Measurements from ENCODE around the gene CCNL1. TPM values are rescaled to one million over a fixed set of nuclear protein-coding genes. Genes with fewer than 3 reads are reported as not detected.
"Not testable (repeated sequence)": the region's sequence is repeated elsewhere in the genome, so short reads cannot be mapped to it uniquely, and the experiment has no call there.

Gene CCNL1
- total RNA-seq, 1 experiment from 2014 or later, result 114 TPM

DNA sequence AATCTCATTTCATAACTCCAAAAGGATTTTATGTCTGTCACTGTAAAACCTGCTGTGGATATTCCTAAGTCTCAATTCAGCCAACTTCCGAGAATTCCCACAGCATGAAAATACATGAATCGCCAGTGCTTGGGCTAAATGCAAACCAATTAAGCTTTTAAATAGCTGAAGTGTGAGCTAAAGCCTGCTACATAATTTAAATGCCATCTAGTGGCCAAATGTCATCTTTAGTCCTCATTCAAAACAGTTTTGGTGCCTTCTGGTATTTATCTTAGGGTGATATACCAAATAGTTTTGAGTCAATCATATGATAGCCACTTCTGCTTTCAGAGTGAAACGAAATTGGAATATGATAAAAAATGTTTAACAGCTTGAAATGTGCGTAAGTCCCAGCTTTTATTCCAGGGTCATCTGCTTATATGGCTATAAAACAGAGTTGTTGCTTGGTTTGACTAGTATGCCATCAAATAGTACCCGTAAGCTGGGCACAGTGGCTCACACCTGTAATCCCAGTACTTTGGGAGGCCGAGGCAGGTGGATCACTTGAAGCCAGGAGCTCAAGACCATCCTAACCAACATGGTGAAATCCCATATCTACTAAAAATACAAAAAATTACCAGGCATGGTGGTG is 41.8 kb upstream of the CCNL1 start:
- H3K4me1 Mint-ChIP-seq (ENCODE audit: low read depth, unreplicated experiment), result no peaks in the 10 kb centered on the region
- H3K9me3 Mint-ChIP-seq (ENCODE audit: unreplicated experiment), result no peaks in the 10 kb centered on the region
- ChIA-PET CTCF (interaction anchor here (0.6 to 1.4 kb wide), 12 partner anchors 11 to 1463 kb away, joined by 3 to 11 read pairs (median 3); partner anchors contain the start of gene CCNL1), POLR2A (interaction anchor here (1.0 kb wide), 2 partner anchors 27 to 41 kb away, joined by 6 to 9 read pairs; no protein-coding TSS in a partner anchor)
- intact Hi-C loops (cut with micrococcal nuclease; ENCODE audit: unreplicated experiment), result loop anchor here (1.0 to 10.0 kb wide), 4 partner anchors 26 to 1051 kb away; partner anchors contain the start of gene CCNL1
- no peak overlapping the region for H3K4me3 Mint-ChIP-seq (ENCODE audit: unreplicated experiment)
- H3K36me3 ChIP-seq (ENCODE audit: control insufficient read depth, insufficient read depth, low read length), result no peaks in the 10 kb centered on the region
- no TSS peak for BruUV-seq (replicated peaks)
- H3K27ac Mint-ChIP-seq (ENCODE audit: unreplicated experiment), result no peak overlapping the region
- TF ChIP-seq, protein P1, sequence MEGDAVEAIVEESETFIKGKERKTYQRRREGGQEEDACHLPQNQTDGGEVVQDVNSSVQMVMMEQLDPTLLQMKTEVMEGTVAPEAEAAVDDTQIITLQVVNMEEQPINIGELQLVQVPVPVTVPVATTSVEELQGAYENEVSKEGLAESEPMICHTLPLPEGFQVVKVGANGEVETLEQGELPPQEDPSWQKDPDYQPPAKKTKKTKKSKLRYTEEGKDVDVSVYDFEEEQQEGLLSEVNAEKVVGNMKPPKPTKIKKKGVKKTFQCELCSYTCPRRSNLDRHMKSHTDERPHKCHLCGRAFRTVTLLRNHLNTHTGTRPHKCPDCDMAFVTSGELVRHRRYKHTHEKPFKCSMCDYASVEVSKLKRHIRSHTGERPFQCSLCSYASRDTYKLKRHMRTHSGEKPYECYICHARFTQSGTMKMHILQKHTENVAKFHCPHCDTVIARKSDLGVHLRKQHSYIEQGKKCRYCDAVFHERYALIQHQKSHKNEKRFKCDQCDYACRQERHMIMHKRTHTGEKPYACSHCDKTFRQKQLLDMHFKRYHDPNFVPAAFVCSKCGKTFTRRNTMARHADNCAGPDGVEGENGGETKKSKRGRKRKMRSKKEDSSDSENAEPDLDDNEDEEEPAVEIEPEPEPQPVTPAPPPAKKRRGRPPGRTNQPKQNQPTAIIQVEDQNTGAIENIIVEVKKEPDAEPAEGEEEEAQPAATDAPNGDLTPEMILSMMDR (IDR thresholded peaks at IDR 0.05; ENCODE audit: insufficient read depth in 1 of 2, low read depth in 1 of 2, low read length in 1 of 2, severe bottlenecking in 1 of 2, unreplicated experiment in 1 of 2), result peak; percentile 45 to 55
- H3K4me1 ChIP-seq, result no peaks in the 10 kb centered on the region
- peak in 1 of 2 experiments; percentile 10 for DNase-seq
- H3K4me3 ChIP-seq (ENCODE audit: low read depth, low read length), result no peak overlapping the region
- no peaks in the 10 kb centered on the region for H3K9me3 ChIP-seq
- H3K27me3 Mint-ChIP-seq (ENCODE audit: insufficient read depth, unreplicated experiment), result no peaks in the 10 kb centered on the region
- no peaks in the 10 kb centered on the region for H3K36me3 Mint-ChIP-seq (ENCODE audit: insufficient read depth, unreplicated experiment)
- H3K27me3 ChIP-seq (replicated peaks; ENCODE audit: control insufficient read depth, insufficient read depth, low read length), result no peaks in the 10 kb centered on the region

DNA sequence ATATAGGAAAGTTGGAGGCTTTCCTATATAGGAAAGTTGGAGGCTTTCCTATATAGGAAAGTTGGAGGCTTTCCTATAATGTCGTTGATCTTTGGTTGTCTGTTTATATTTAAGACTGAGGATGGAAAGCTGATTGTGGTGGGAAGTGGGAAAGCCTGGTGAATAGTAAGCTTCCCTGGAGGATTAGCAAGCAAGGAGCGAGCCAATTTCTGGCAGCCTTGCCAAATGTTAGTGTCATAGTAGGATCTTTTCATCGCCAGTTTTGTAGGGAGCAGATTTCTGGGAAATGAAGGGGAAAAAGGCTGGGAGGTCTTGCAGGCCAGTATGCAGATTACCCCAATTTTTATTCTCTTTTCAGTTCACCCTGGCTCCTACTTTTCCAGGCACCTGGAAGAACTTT is 39.9 kb upstream of the CCNL1 start:
- no peaks in the 10 kb centered on the region for H3K4me1 Mint-ChIP-seq (ENCODE audit: low read depth, unreplicated experiment)
- Histone ChIP-seq H3K27me3 (replicated peaks; ENCODE audit: control insufficient read depth, insufficient read depth, low read length) (no peaks in the 10 kb centered on the region), H3K9me3 (no peaks in the 10 kb centered on the region), H3K4me1 (no peaks in the 10 kb centered on the region), H3K36me3 (ENCODE audit: control insufficient read depth, insufficient read depth, low read length) (no peaks in the 10 kb centered on the region), H3K4me3 (ENCODE audit: low read depth, low read length) (no peak overlapping the region)
- no TSS peak for BruUV-seq (replicated peaks)
- H3K36me3 Mint-ChIP-seq (ENCODE audit: insufficient read depth, unreplicated experiment), result no peaks in the 10 kb centered on the region
- H3K9me3 Mint-ChIP-seq (ENCODE audit: unreplicated experiment), result no peaks in the 10 kb centered on the region
- CTCF ChIA-PET, result interaction anchor here (0.7 kb wide), 1 partner anchor 570 kb away, joined by 3 read pairs; no protein-coding TSS in a partner anchor
- no peaks in the 10 kb centered on the region for H3K27me3 Mint-ChIP-seq (ENCODE audit: insufficient read depth, unreplicated experiment)
- intact Hi-C loops (cut with micrococcal nuclease; ENCODE audit: unreplicated experiment), result loop anchor here (2.0 to 10.0 kb wide), 3 partner anchors 39 to 1049 kb away; partner anchors contain the start of gene CCNL1
- H3K4me3 Mint-ChIP-seq (ENCODE audit: unreplicated experiment), result no peak overlapping the region
- POLR2A ChIA-PET, result no interaction called here
- no peak overlapping the region for H3K27ac Mint-ChIP-seq (ENCODE audit: unreplicated experiment)
- DNase-seq, result no peak
- TF ChIP-seq, protein P1 (IDR thresholded peaks at IDR 0.05; ENCODE audit: insufficient read depth in 1 of 2, low read depth in 1 of 2, low read length in 1 of 2, severe bottlenecking in 1 of 2, unreplicated experiment in 1 of 2), result no peak

GRCh38 chr3:157195965-157196364 is 36.0 kb upstream of the CCNL1 start:
- CTCF ChIA-PET, result no interaction called here
- H3K4me1 ChIP-seq, result no peaks in the 10 kb centered on the region
- Mint-ChIP-seq H3K27ac (ENCODE audit: unreplicated experiment) (no peak overlapping the region), H3K4me1 (ENCODE audit: low read depth, unreplicated experiment) (peaks cover under 1% of the 10 kb centered on the region), H3K9me3 (ENCODE audit: unreplicated experiment) (no peaks in the 10 kb centered on the region), H3K36me3 (ENCODE audit: insufficient read depth, unreplicated experiment) (no peaks in the 10 kb centered on the region), H3K27me3 (ENCODE audit: insufficient read depth, unreplicated experiment) (peaks cover 2% of the 10 kb centered on the region), H3K4me3 (ENCODE audit: unreplicated experiment) (no peak overlapping the region)
- no peaks in the 10 kb centered on the region for H3K27me3 ChIP-seq (replicated peaks; ENCODE audit: control insufficient read depth, insufficient read depth, low read length)
- no TSS peak for BruUV-seq (replicated peaks)
- no peaks in the 10 kb centered on the region for H3K9me3 ChIP-seq
- intact Hi-C loops (cut with micrococcal nuclease; ENCODE audit: unreplicated experiment), result no loop called here
- no peak for DNase-seq
- no peaks in the 10 kb centered on the region for H3K36me3 ChIP-seq (ENCODE audit: control insufficient read depth, insufficient read depth, low read length)
- POLR2A ChIA-PET, result no interaction called here
- no peak overlapping the region for H3K4me3 ChIP-seq (ENCODE audit: low read depth, low read length)
- TF ChIP-seq, protein P1 (IDR thresholded peaks at IDR 0.05; ENCODE audit: insufficient read depth in 1 of 2, low read depth in 1 of 2, low read length in 1 of 2, severe bottlenecking in 1 of 2, unreplicated experiment in 1 of 2), result no peak

GRCh38 chr3:157191149-157191548 is 31.2 kb upstream of the CCNL1 start:
- CTCF ChIA-PET, result not testable (repeated sequence)

More at GRCh38 chr3:157191149-157191548, 31.2 kb upstream of the CCNL1 start:
- H3K36me3 Mint-ChIP-seq (ENCODE audit: insufficient read depth, unreplicated experiment); H3K4me3 ChIP-seq (ENCODE audit: low read depth, low read length); H3K4me1 ChIP-seq; intact Hi-C loops (cut with micrococcal nuclease; ENCODE audit: unreplicated experiment); H3K36me3 ChIP-seq (ENCODE audit: control insufficient read depth, insufficient read depth, low read length); H3K27me3 Mint-ChIP-seq (ENCODE audit: insufficient read depth, unreplicated experiment); H3K27ac Mint-ChIP-seq (ENCODE audit: unreplicated experiment); H3K4me3 Mint-ChIP-seq (ENCODE audit: unreplicated experiment); BruUV-seq (replicated peaks); H3K27me3 ChIP-seq (replicated peaks; ENCODE audit: control insufficient read depth, insufficient read depth, low read length); DNase-seq; POLR2A ChIA-PET: not testable (repeated sequence)
- peaks cover 23% of the 10 kb centered on the region for H3K4me1 Mint-ChIP-seq (ENCODE audit: low read depth, unreplicated experiment)
- H3K9me3 Mint-ChIP-seq (ENCODE audit: unreplicated experiment), result peaks cover 15% of the 10 kb centered on the region
- peaks cover 15% of the 10 kb centered on the region for H3K9me3 ChIP-seq

All from Caco-2 (cell line).